HG02610 (cell line): Measurements from ENCODE around the gene CAMK2A.

Experiments used
- ATAC-seq: cut with Tn5 transposase; IDR thresholded peaks from one replicate; pipeline ENCODE4 v1.9.1; 2021; ENCODE audit warnings: mild to moderate bottlenecking, moderate library complexity; ENCODE audit not compliant: unreplicated experiment

The CAMK2A gene

DNA sequence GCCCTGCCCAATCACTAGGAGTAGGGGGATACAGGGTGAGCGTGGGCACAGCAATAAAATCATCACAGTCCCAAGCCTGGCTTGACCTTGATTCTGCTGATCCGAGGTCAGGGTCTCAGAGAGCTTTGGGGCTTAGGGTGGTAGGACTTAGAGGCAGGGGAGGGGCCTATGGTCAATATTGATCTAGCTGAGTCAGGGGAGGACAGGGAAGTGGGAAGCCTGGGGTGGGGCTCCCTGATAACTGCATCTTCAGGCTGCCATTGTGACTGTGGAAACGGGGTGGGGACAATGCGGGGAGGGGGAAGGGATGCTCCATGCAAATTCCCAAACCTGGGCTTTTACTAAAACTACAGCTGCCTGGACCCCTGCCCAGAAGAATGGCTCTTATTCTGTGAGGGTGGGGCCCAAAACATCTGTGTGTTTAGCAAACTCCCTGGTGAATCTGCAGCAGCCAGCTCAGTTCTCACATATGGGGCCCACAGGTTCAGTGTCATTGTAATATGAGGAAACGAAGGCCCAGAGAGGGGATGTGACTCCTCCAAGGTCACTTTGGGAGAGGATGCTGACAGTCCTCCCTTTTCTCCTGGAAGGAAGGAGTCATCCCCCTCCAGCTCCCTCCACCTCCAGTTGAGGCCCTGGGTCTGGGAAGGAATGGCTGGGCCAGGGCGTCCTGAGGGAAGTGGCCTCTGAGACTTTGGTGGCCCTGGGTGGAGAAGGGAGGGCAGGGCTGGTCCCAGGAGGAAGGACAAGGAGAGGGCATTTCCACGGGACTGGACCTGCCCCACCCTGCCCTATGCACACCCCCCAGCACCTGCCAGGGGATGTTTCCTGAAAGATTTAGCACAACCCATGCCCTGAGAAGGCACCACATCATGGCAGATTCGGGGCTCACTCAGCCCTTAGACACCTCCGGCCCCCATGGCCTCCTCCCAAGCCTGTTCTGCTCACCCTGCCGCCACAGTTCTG lies 73.3 kb downstream of the CAMK2A start:
- no peak for ATAC-seq

- ATAC-seq, result no peak
These were observed 75.3 kb downstream of the CAMK2A start for GRCh38 chr5:150214289-150214688.

DNA sequence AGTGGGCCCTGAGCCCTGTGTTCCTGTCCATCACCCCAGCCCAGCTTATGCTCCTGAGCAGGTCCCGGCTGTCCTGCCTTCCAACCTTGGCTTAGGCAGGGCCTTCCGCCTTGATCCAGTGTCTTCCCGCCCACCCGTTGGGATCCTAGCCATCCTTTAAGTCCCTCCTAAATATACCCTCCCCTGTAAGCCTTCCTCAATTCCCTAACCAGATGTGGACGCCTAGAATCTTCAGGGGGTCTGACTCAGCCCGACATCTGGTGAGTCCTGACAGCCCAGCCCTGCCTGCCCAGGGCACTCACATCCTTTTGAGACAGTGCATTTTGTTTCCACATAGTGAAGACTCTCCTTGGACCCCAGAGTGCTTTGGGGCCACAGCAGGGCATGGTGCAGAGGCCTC lies 76.0 kb downstream of the CAMK2A start:
- no peak for ATAC-seq

DNA sequence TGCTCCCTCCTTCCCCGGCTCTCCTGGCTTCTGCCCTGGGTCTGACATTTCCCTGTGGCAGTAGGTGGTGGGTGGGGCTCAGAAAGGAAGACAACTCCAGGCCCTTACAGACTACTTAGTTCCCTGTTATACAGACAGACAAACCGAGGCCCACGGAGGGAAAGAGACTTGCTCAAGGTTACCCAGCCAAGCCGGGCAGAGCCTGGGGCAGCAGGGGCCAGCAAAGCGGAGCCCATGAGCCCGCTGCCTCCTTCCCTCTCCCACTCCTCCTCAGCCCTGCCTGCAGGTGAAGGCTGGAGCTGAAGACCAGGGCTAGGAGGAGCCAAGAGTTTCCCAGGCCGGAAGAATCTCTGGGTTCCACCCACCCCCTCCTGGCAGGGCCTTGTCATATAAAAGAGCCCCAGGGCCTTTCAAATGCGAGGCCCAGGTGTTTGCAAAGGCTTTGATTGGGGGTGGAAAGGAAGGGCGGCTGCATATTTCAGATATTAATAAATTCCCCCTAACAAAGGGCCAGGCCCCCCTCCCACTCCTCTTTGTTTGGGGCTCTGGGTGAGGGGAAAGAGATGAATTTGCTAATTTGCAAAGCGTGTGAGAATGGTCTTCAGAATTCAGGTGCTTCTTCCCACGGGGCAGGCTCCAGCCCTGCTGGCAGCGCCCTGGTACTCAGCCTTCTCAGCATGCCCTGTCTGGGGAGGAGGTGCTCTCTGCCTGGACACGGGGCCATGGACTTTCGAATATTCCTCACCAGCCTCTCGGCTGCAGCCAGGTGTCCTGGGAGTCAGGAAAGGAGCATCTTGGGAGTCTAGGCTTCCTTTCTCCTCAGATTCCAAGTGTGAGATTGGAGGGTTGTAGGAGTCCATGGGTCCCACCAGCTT lies 78.2 kb downstream of the CAMK2A start:
- ATAC-seq, result no peak

GRCh38 chr5:150210644-150211043 lies 78.9 kb downstream of the CAMK2A start:
- no peak for ATAC-seq

GRCh38 chr5:150209099-150209635 lies 80.4 kb downstream of the CAMK2A start:
- no peak for ATAC-seq

DNA sequence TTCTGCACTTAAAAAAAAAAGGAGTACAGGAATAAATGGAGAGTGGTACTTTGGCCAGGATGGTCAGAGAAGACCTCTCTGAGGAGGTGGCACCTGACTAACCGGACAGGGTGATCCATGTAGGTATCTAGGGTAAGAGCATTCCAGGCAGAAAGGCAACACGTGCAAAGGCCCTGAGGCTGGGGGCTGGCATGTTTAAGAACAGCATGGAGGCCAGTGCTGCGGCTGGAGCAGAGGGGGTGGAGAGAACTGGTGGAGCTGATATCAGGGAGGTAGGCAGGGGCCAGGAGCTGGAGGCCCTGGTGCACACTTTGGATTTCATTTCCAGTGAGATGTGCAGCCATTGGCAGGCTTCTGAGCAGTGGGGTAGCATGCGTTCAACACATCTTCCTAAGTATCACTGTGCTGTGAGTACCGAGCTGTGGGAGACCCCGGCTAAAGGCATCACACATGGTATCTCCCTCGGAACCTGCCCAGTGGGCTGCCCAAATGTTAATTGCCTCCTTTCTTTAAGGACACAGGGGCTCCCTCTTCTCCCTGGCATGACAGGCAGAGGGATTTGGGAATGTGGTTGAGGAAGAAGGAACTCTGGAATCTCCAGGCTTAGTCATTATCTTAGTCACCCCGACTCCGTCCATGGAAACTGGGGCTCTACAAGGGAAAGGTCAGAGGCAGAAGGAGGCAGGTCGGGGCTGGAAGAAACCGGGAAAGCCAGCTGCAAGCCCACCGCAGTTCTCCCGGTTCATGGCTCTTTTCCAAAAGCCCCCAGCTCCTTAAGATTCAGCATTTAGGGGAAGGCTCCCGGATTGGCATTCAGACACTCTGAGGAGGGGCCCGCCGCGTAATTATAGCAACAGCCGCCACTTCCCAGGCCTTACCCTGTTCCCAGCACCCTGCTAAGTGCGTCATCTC lies 81.1 kb downstream of the CAMK2A start:
- no peak for ATAC-seq

GRCh38 chr5:150206779-150207115 lies 82.8 kb downstream of the CAMK2A start:
- no peak for ATAC-seq

DNA sequence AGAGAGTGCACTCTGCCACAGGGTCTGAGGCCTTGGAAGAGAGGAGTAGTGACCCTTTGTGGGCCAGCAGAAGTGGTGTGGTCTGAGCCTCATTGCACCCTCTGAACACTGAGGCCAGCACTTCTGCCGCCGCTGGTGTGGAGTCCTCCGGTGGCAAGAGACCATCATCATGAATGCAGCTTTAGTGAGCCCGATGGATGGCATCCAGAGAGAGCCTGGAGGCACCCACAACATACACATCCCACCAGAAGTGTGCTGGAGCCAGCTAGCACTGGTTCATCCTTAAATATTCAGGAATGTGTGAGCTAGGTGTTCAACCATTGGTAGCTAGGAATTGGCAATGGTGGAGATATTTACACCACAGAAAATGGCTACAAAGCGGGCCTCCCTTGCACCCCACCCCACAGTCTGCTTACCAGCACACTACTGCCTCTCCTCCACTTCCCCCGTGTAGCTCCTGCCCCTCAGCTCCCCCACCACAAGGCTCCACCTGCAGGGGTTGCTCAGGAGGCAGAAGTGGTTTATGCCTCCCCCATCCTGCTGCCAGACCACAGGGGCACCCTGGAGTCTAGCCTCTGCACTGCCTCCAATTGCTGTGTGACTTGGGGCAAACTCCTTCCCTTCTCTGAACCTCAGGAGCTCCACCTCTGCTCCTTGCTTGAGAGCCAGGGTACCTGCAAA lies 83.3 kb downstream of the CAMK2A start:
- ATAC-seq, result no peak

GRCh38 chr5:150204590-150204960 lies 85.0 kb downstream of the CAMK2A start:
- no peak for ATAC-seq

GRCh38 chr5:150203832-150204589 lies 85.6 kb downstream of the CAMK2A start:
- ATAC-seq, result no peak

GRCh38 chr5:150202501-150202900 lies 87.1 kb downstream of the CAMK2A start:
- no peak for ATAC-seq

- no peak for ATAC-seq
These were observed 92.1 kb downstream of the CAMK2A start for GRCh38 chr5:150197476-150197875.

- no peak for ATAC-seq
These were observed 92.6 kb downstream of the CAMK2A start for GRCh38 chr5:150196986-150197385.

DNA sequence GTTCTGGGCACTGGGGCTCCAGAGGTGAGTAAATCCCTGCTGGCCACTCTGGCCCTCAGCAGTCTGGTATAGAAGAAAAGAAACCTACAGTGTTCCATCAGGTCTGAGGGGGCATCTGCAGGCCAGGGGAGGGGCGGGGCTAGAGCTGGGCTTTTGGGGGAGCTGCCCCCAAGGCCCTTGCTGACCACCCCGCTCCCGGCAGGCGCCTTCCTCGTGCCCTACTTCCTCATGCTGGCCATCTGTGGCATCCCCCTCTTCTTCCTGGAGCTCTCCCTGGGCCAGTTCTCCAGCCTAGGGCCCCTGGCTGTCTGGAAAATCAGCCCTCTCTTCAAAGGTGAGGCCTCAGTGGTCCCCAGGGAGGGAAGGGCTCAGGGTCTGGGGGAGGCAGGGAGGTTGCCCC lies 93.1 kb downstream of the CAMK2A start:
- no peak for ATAC-seq

- ATAC-seq, result no peak
These were observed 93.7 kb downstream of the CAMK2A start for GRCh38 chr5:150195736-150196485.

DNA sequence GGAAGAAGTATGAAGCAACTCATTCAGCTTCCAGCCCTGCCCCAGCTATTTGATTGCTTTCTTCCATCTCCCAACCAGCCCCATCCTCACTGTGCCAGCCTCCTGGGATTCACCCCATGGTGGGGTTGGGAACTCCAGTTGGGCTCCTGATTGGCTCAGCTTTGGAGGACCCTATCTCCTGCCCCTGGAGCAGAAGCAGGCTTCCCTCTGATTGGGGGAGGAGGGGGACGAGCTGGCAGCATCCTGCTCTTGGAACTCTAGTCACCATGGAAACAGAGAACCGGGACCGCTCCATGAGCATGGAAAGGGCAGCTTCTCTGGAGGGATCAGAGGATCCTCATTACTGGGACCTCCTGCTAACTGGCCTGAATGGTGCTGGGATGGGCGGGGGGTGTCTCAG lies 97.1 kb downstream of the CAMK2A start:
- no peak for ATAC-seq

DNA sequence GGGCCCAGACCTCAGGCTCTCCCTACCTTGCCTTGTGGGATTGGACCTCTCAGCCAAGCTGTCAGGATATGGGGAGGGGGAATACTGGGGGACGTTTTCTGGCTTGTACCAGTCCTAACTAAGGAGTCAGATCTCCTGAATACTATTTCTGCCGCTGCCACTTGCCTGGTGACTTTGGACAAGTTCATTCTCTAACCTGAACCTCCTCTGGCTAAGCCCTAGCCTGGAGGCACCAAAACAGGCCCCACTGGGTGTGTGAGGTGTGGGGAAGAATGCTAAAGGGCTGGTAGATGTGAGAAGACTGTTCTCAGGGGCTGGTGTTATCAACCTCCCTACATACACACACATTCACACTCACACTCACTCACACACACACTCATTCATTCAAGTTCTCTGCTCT lies 98.6 kb downstream of the CAMK2A start:
- ATAC-seq, result no peak
